ENCODE results near the gene TNFRSF13B.

The TNFRSF13B gene

GRCh38 chr17:16995930-16996329, 24.0 kb upstream of the TNFRSF13B start:
- TF ChIP-seq CTCF (IDR thresholded peaks at IDR 0.05; ENCODE audit: low read length, missing control alignments): no peak
- H3K4me3 ChIP-seq (replicated peaks; ENCODE audit: low read depth, low read length): no peak overlapping the region
- no peak for DNase-seq (ENCODE audit: low read depth)

- no peak for DNase-seq (ENCODE audit: low read depth)
- H3K4me3 ChIP-seq (replicated peaks; ENCODE audit: low read depth, low read length): no peak overlapping the region
- no peak for TF ChIP-seq CTCF (IDR thresholded peaks at IDR 0.05; ENCODE audit: low read length, missing control alignments)
Observed at GRCh38 chr17:16994631-16995030, 22.7 kb upstream of the TNFRSF13B start.

DNA sequence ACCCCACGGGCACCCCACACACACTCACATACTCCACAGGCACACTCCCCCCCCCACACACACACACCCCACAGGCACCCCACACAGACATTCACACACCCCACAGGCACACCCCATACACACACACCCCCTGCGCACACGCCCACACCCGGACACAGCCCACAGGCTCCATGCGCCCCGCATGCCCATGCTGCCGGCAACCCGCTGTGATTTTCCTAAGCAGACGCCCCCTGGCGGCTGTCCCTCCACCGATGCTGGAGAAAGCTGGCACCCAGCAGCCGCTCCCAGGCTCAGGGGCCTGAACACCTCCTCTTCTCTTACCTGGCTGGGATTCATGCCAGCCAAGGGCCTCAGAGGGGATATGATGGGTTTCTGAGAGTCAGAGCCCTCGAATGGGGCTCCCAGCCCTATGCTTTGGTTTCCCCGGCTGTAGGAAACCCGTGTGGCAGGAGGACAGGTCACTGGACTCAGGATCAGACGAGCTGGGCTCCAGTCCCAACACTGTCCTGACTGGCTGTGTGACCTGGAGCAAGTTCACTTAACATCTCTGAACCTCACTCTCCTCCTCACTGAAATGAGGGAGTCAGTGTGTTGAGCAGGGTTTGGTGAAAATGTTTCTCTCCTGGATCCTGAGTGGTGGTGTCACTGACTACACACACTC, 19.6 kb upstream of the TNFRSF13B start:
- TF ChIP-seq CTCF (IDR thresholded peaks at IDR 0.05; ENCODE audit: low read length, missing control alignments): peak; percentile 77
- H3K4me3 ChIP-seq (replicated peaks; ENCODE audit: low read depth, low read length): no peak overlapping the region
- peak; percentile 70 for DNase-seq (ENCODE audit: low read depth)

DNA sequence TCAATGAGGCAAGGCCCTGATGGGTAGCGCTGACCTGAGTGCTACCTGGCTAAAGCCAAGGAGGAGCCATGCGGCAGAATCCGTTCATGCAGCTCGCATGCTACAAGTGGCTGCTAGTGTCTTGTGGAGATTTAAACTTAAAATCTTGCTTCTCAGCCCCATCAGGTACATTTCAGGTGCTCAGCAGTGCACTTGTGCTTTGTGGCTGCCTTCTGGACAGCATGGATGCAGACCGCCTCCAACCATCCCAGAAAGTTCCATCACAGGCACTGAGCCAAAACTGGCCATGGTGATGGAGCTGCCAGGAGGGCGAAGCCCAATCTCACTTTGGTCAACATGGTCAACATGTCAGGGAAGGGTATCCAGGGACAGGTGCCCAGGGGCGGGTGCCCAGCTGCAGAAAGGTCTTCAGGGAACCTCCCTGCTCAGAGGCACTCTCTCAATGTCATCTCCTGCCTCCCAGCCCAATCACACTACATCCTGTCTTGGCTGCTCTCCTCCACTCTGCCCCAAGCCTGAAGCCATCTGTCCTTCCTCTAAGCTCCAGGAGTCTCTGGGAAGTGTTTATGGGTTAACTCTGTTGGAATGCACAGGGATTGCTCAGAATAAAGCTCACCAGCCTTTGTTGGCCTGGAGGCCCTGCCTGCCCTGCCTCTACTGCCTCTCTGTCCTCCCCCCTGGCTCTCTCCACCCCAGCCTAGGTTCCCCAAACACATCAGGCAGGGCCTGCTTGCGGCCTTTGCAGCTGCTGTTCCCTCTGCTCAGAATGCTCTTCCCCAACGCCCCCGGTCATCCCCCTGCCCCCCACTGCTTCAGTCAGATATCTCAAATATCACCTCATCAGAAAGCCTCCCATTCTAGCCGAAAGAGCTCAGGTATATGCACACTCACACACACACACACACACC, 18.3 kb upstream of the TNFRSF13B start:
- H3K4me3 ChIP-seq (replicated peaks; ENCODE audit: low read depth, low read length): no peak overlapping the region
- no peak for TF ChIP-seq CTCF (IDR thresholded peaks at IDR 0.05; ENCODE audit: low read length, missing control alignments)
- DNase-seq (ENCODE audit: low read depth): no peak

GRCh38 chr17:16989230-16989952, 17.5 kb upstream of the TNFRSF13B start:
- no peak overlapping the region for H3K4me3 ChIP-seq (replicated peaks; ENCODE audit: low read depth, low read length)
- DNase-seq (ENCODE audit: low read depth): no peak
- TF ChIP-seq CTCF (IDR thresholded peaks at IDR 0.05; ENCODE audit: low read length, missing control alignments): no peak

DNA sequence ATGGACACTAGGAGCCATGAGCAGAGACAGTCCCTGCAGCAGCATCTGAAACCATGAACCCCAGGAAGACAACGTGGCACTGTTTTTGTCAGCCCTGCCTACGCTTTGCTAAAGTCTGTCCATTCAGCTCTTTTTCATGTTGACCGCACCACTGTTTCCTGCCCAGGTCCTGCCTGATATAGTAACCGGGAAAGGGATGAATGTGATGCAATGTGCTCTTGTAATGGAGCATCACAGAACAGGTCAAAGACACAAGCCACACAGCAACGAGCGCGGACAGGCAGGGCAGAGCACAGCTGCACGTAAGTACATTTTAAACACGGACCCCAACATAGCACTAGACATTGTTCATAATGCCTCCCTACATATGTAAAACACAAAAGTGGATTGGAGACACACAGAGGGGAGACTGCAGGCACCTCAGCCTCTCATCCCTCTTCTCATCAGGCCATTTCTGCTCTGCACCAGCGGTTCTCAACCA, 16.9 kb upstream of the TNFRSF13B start:
- no peak overlapping the region for H3K4me3 ChIP-seq (replicated peaks; ENCODE audit: low read depth, low read length)
- no peak for TF ChIP-seq CTCF (IDR thresholded peaks at IDR 0.05; ENCODE audit: low read length, missing control alignments)
- peak; percentile 6 for DNase-seq (ENCODE audit: low read depth)

All from fibroblast of pulmonary artery (primary cell).